Fibroblast of skin of back (primary cell): ENCODE measurements around the gene SLC9A3.

Source experiments
- DNase-seq: peaks from one replicate; pipeline ENCODE4 v3.0.0-alpha.2; 2013

The SLC9A3 gene

DNA sequence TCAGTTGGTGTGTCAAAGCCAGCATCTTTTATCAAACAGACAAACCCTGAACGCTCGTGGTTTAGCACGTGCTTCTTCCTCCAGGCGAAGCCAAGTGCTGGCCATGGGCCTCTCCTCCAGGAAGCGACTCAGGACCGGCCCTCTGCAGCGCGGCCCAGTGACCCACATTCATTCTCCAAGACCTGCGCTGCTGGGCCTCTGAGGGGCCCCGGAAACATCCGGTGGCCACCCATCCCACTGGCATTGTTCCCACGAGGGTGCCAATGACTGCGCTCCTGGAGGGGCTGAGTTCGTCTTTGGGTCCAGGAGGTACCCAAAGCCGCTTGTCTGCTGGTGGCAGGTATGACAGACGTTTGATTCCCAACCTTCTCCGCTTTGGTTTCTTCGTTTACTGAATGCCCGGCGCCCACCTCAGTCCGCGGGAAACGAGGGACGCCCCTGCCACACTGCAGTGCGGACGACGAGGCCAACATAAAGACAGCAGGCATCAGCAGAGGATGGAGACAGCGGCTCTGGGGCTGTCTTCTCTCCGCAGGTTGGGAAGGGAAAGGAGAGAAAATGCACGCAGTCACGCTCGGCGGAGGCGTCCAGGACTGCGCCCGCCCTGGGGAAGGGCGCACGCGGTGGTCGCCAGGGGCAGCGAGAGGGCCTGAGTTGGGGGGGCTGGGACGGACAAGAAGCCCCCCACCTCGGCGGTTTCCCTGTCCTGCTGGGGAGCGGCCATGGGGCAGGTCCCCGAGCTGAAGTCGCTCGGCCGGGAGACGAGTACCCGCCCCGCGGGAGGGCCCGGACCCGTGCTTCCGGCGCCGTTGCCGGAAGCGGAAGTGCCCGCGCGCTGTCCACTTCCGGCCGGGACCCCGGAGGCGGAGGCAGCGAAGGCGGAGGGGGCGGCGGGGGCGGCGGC is 81.7 kb downstream of the SLC9A3 start, which contains the start of gene EXOC3:
EXOC3 (plus strand) TSS at position 842 of the 904 bp plus-strand sequence. CDS start 3,030 bp downstream, outside the sequence.
- peak; percentile 75 for DNase-seq

DNA sequence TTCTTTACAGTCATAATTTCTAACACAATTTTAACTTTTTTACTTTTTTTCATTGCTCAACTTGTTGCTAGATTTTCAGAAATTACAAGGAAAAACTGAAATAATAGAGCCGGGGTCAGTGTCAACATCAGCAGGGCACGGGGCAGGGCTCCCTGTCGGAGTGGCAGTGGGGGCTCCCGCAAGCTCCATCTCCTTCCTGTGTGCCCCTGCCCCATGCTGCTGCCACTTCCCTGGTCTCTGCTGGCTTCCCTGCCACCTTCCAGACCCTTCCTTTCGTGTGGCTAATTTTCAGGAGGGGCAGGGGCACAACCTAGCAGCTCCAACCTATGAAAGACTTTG is 82.3 kb downstream of the SLC9A3 start:
- DNase-seq, result no peak

- DNase-seq, result no peak
Measured at GRCh38 chr5:440401-441201, 83.6 kb downstream of the SLC9A3 start.

DNA sequence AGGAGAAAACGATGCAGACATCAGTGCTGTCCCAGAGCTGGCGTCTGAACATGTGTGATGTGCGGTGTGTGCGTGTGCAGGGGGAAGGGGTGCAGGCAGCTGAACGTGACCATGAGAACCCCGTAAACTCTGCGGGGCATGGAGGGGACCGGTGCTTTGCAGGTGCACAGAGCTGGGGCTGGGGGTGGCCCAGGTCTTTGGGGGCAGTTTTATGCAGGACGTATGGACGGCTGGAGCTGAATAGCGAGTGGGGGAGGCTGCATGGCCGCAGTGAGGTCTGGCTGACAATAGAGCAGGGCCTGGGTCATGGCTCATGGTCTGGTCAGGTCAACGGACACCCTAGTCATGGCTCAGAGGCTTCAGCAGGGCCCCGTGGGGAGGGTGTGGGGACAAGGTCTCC is 84.6 kb downstream of the SLC9A3 start:
- DNase-seq, result no peak

- no peak for DNase-seq
Measured at GRCh38 chr5:439181-439580, 85.1 kb downstream of the SLC9A3 start.

- DNase-seq, result no peak
Measured at GRCh38 chr5:438481-438981, 85.7 kb downstream of the SLC9A3 start.

GRCh38 chr5:437281-437771 is 86.9 kb downstream of the SLC9A3 start:
- no peak for DNase-seq

GRCh38 chr5:436641-436975 is 87.6 kb downstream of the SLC9A3 start:
- no peak for DNase-seq

- DNase-seq, result peak; percentile 32
Measured at GRCh38 chr5:435961-436640, 88.1 kb downstream of the SLC9A3 start.

- no peak for DNase-seq
Measured at GRCh38 chr5:435156-435790, 89.0 kb downstream of the SLC9A3 start.

- no peak for DNase-seq
Measured at GRCh38 chr5:434443-435146, 89.7 kb downstream of the SLC9A3 start.

GRCh38 chr5:433836-434235 is 90.4 kb downstream of the SLC9A3 start:
- no peak for DNase-seq

- no peak for DNase-seq
Measured at GRCh38 chr5:432928-433791, 91.1 kb downstream of the SLC9A3 start.

- DNase-seq, result no peak
Measured at GRCh38 chr5:432201-432927, 91.9 kb downstream of the SLC9A3 start.

- DNase-seq, result no peak
Measured at GRCh38 chr5:431711-432050, 92.6 kb downstream of the SLC9A3 start.

DNA sequence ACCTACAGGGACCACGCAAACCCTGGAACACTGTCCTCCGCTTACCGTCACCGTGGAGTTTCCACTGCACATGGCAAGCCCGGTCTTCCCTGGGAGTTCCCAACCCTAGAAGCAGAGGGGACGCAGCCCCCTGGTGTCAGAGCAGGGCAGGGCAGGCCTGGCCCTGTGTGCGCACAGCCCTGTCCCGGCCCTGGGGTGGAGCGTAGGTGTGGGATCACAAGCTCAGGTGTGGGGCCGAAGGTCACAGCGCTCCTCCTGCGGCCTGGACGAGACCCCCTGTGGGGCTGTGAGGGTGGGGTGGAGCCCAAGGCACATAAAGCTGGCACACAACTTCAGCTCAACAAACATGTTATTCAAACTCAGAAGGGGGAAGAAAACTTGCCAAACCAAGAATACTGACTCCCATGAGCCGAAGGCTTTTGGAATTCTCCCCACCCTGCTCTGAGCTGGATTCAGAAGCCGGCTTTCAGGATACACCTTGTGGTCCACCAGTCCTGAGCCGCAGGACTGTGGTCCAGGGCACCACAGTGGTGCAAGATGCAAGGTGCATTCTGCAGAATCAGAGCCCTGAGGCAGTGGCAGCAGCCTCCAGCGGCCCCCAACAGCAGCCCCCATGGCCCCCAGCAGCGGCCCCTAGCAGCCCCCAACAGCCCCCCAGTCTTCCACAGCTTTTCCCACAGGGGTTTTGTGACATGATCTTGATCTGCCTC is 93.1 kb downstream of the SLC9A3 start:
- peak; percentile 54 for DNase-seq

DNA sequence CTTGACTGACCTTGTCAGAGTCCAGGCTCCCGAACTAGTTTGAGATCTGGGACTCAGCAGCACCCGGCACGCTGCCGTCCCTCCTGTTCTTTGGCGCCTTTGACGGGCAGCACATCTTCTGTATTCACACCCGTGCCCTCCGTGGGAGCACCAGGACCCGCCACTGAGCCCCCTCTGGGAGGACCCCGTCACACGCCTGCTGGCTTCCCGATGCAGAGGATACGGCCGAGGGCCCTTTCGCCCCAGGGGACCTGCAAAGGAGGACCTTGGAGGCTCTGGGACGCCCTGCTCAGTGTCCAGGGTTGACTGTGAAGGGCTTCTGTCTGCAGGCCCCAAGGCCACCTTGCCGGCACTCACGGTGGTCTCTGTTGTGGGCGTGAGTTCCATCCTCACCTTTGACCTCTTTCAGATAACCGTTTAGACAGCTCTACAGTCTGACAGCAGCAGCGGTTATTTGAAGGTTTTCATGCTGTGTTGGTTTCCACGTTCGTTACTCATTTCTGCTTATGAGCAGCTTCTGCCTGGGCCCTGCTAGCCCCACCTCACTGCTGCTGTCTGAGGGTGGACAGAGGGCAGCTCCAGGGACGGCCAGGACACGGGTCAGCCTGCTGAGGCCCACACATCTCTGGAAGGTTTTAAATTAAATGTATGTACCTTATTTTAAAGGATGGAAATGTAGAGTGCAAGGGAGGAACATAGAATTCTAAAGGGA is 93.9 kb downstream of the SLC9A3 start:
- DNase-seq, result no peak

DNA sequence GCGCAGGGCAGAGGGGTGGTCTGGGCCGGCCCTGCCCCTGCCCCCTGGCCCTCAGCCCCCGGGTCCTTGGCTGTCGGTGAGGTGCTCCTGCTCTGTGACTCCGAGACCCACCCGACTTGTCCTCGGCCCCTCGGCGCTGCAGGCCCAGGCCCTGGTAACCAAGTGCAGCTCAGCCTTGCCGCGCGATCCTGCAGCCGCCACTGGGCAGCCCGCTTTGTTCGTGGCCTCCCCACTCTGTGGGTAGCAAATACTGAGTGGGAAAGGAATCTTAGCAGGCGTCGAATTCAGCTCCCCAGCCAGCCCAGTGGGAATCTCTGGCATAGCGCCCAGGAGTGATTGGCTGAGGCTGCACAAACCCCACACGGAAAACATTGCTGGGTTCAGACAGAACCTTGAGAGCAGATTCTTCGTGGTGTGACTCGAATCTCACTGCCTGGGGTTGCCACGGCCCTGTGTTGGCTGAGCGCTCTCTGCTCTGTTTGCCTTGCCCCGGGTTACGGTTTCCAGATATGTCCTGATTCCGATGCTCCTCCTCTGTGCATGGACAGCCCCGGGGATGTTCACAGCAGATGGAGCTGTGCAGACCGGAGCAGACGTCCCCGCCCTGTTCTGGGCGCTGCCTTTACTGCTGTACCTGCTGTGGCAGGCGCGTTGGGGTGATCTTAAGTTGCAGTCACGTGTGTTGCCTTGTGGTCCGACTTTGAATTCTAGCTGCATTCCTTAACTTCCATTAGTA is 94.6 kb downstream of the SLC9A3 start:
- DNase-seq, result peak; percentile 57
